ENCODE results near the gene MB. TPM values are rescaled to one million over a fixed set of nuclear protein-coding genes. Genes with fewer than 3 reads are reported as not detected.

MB gene
- total and polyA plus RNA-seq, 4 donors, result 2.8 to 24.7 TPM; not detected in 2

GRCh38 chr22:35656284-35656752, 39.2 kb upstream of the MB start:
- ATAC-seq (ENCODE audit: low FRiP score), result no peak
- 52 to 56% methylated on average over 5 of the region's 5 CpGs for whole genome bisulfite sequencing, 2 donors
- no peak for DNase-seq
- Histone ChIP-seq H3K27me3 (ENCODE audit: control insufficient read depth in 1 of 2, insufficient read depth in 2 of 2, low read length in 1 of 2) (no peaks in the 10 kb centered on the region), H3K27ac (ENCODE audit: low read depth in 1 of 2, low read length in 2 of 2) (no peak overlapping the region), H3K36me3 (ENCODE audit: control insufficient read depth in 1 of 2, insufficient read depth in 2 of 2, low read length in 1 of 2) (peaks cover 0 to 2% of the 10 kb centered on the region in 2 donors), H3K9me3 (ENCODE audit: control insufficient read depth, low read length) (no peaks in the 10 kb centered on the region), H3K4me3 (ENCODE audit: low read length in 2 of 2) (no peak overlapping the region), H3K4me1 (ENCODE audit: control insufficient read depth in 1 of 2, insufficient read depth in 2 of 2, low read length in 2 of 2) (no peaks in the 10 kb centered on the region)
- intact Hi-C loops (cut with DNase I), result no loop called here

GRCh38 chr22:35653824-35654223, 36.7 kb upstream of the MB start:
- no peaks in the 10 kb centered on the region for H3K36me3 ChIP-seq (ENCODE audit: control insufficient read depth in 1 of 2, insufficient read depth in 2 of 2, low read length in 1 of 2)

GRCh38 chr22:35651085-35651484, 34.0 kb upstream of the MB start:
- no peaks in the 10 kb centered on the region for H3K27me3 ChIP-seq (ENCODE audit: control insufficient read depth in 1 of 2, insufficient read depth in 2 of 2, low read length in 1 of 2)
- H3K36me3 ChIP-seq (ENCODE audit: control insufficient read depth in 1 of 2, insufficient read depth in 2 of 2, low read length in 1 of 2), result no peaks in the 10 kb centered on the region
- intact Hi-C loops (cut with DNase I), result no loop called here
- 97 to 99% methylated on average over 7 of the region's 7 CpGs for WGBS, 2 donors
- DNase-seq (no peak), ATAC-seq (ENCODE audit: low FRiP score) (no peak)
- no peak overlapping the region for H3K4me3 ChIP-seq (ENCODE audit: low read length in 2 of 2)
- no peak overlapping the region for H3K27ac ChIP-seq (ENCODE audit: low read depth in 1 of 2, low read length in 2 of 2)
- no peaks in the 10 kb centered on the region for H3K9me3 ChIP-seq (ENCODE audit: control insufficient read depth, low read length)
- no peaks in the 10 kb centered on the region for H3K4me1 ChIP-seq (ENCODE audit: control insufficient read depth in 1 of 2, insufficient read depth in 2 of 2, low read length in 2 of 2)

More at GRCh38 chr22:35653824-35654223, 36.7 kb upstream of the MB start:
- Histone ChIP-seq H3K4me1 (ENCODE audit: control insufficient read depth in 1 of 2, insufficient read depth in 2 of 2, low read length in 2 of 2) (no peaks in the 10 kb centered on the region), H3K4me3 (ENCODE audit: low read length in 2 of 2) (no peak overlapping the region), H3K27ac (ENCODE audit: low read depth in 1 of 2, low read length in 2 of 2) (no peak overlapping the region), H3K9me3 (ENCODE audit: control insufficient read depth, low read length) (no peaks in the 10 kb centered on the region), H3K27me3 (ENCODE audit: control insufficient read depth in 1 of 2, insufficient read depth in 2 of 2, low read length in 1 of 2) (no peaks in the 10 kb centered on the region)
- ATAC-seq (ENCODE audit: low FRiP score) (no peak), DNase-seq (no peak)
- intact Hi-C loops (cut with DNase I), result no loop called here
- WGBS, 2 donors, result 82 to 91% methylated on average over 1 of the region's 1 CpG

- H3K4me1 ChIP-seq (ENCODE audit: control insufficient read depth in 1 of 2, insufficient read depth in 2 of 2, low read length in 2 of 2), result no peaks in the 10 kb centered on the region
- DNase-seq (no peak), ATAC-seq (ENCODE audit: low FRiP score) (no peak)
- H3K4me3 ChIP-seq (ENCODE audit: low read length in 2 of 2), result no peak overlapping the region
- no peak overlapping the region for H3K27ac ChIP-seq (ENCODE audit: low read depth in 1 of 2, low read length in 2 of 2)
- no peaks in the 10 kb centered on the region for H3K9me3 ChIP-seq (ENCODE audit: control insufficient read depth, low read length)
- H3K27me3 ChIP-seq (ENCODE audit: control insufficient read depth in 1 of 2, insufficient read depth in 2 of 2, low read length in 1 of 2), result no peaks in the 10 kb centered on the region
- H3K36me3 ChIP-seq (ENCODE audit: control insufficient read depth in 1 of 2, insufficient read depth in 2 of 2, low read length in 1 of 2), result no peaks in the 10 kb centered on the region
- intact Hi-C loops (cut with DNase I), result no loop called here
- 90% methylated on average over 7 of the region's 7 CpGs for WGBS, 2 donors
Measured at GRCh38 chr22:35649636-35650250, 32.6 kb upstream of the MB start.

GRCh38 chr22:35649026-35649553, 32.0 kb upstream of the MB start:
- intact Hi-C loops (cut with DNase I), result no loop called here
- Histone ChIP-seq H3K9me3 (ENCODE audit: control insufficient read depth, low read length) (no peaks in the 10 kb centered on the region), H3K36me3 (ENCODE audit: control insufficient read depth in 1 of 2, insufficient read depth in 2 of 2, low read length in 1 of 2) (no peaks in the 10 kb centered on the region), H3K27ac (ENCODE audit: low read depth in 1 of 2, low read length in 2 of 2) (no peak overlapping the region), H3K4me1 (ENCODE audit: control insufficient read depth in 1 of 2, insufficient read depth in 2 of 2, low read length in 2 of 2) (no peaks in the 10 kb centered on the region), H3K27me3 (ENCODE audit: control insufficient read depth in 1 of 2, insufficient read depth in 2 of 2, low read length in 1 of 2) (no peaks in the 10 kb centered on the region), H3K4me3 (ENCODE audit: low read length in 2 of 2) (no peak overlapping the region)
- WGBS, 2 donors, result 87% methylated on average over 7 of the region's 7 CpGs
- ATAC-seq (ENCODE audit: low FRiP score), result no peak
- DNase-seq, result no peak

GRCh38 chr22:35648066-35649025, 31.2 kb upstream of the MB start, which contains the start of gene APOL6:
Gene APOL6, plus strand, starts transcription at chr22:35648446. Its CDS starts 7,980 bp downstream, at chr22:35656426.
- intact Hi-C loops (cut with DNase I), result no loop called here
- peak; percentile 78 for ATAC-seq (ENCODE audit: low FRiP score)
- Histone ChIP-seq H3K36me3 (ENCODE audit: control insufficient read depth in 1 of 2, insufficient read depth in 2 of 2, low read length in 1 of 2) (no peaks in the 10 kb centered on the region), H3K9me3 (ENCODE audit: control insufficient read depth, low read length) (no peaks in the 10 kb centered on the region), H3K4me1 (ENCODE audit: control insufficient read depth in 1 of 2, insufficient read depth in 2 of 2, low read length in 2 of 2) (no peaks in the 10 kb centered on the region), H3K27ac (ENCODE audit: low read depth in 1 of 2, low read length in 2 of 2) (peak within 1 kb of the TSS in 1 of 2 donors; percentile 74), H3K27me3 (ENCODE audit: control insufficient read depth in 1 of 2, insufficient read depth in 2 of 2, low read length in 1 of 2) (no peaks in the 10 kb centered on the region), H3K4me3 (ENCODE audit: low read length in 2 of 2) (peak within 1 kb of the TSS; percentile 8 to 57)
- WGBS, 2 donors, result 34 to 38% methylated on average over 18 of the region's 18 CpGs
- DNase-seq, result no peak

GRCh38 chr22:35645646-35646045, 28.5 kb upstream of the MB start:
- no peak for ATAC-seq (ENCODE audit: low FRiP score)
- intact Hi-C loops (cut with DNase I), result no loop called here
- no peak for DNase-seq
- Histone ChIP-seq H3K27me3 (ENCODE audit: control insufficient read depth in 1 of 2, insufficient read depth in 2 of 2, low read length in 1 of 2) (no peaks in the 10 kb centered on the region), H3K27ac (ENCODE audit: low read depth in 1 of 2, low read length in 2 of 2) (no peak overlapping the region), H3K4me3 (ENCODE audit: low read length in 2 of 2) (no peak overlapping the region), H3K36me3 (ENCODE audit: control insufficient read depth in 1 of 2, insufficient read depth in 2 of 2, low read length in 1 of 2) (no peaks in the 10 kb centered on the region), H3K4me1 (ENCODE audit: control insufficient read depth in 1 of 2, insufficient read depth in 2 of 2, low read length in 2 of 2) (no peaks in the 10 kb centered on the region), H3K9me3 (ENCODE audit: control insufficient read depth, low read length) (no peaks in the 10 kb centered on the region)
- WGBS, 2 donors, result 91 to 93% methylated on average over 4 of the region's 4 CpGs

GRCh38 chr22:35643991-35644390, 26.9 kb upstream of the MB start:
- no peaks in the 10 kb centered on the region for H3K27me3 ChIP-seq (ENCODE audit: control insufficient read depth in 1 of 2, insufficient read depth in 2 of 2, low read length in 1 of 2)
- H3K27ac ChIP-seq (ENCODE audit: low read depth in 1 of 2, low read length in 2 of 2), result no peak overlapping the region
- intact Hi-C loops (cut with DNase I), result no loop called here
- 98 to 100% methylated on average over 1 of the region's 1 CpG for WGBS, 2 donors
- H3K9me3 ChIP-seq (ENCODE audit: control insufficient read depth, low read length), result no peaks in the 10 kb centered on the region
- H3K36me3 ChIP-seq (ENCODE audit: control insufficient read depth in 1 of 2, insufficient read depth in 2 of 2, low read length in 1 of 2), result no peaks in the 10 kb centered on the region
- ATAC-seq (ENCODE audit: low FRiP score) (no peak), DNase-seq (no peak)
- H3K4me1 ChIP-seq (ENCODE audit: control insufficient read depth in 1 of 2, insufficient read depth in 2 of 2, low read length in 2 of 2), result no peaks in the 10 kb centered on the region
- no peak overlapping the region for H3K4me3 ChIP-seq (ENCODE audit: low read length in 2 of 2)
